ENCODE results near the gene ARFGAP3.
"Not testable (repeated sequence)": the region's sequence is repeated elsewhere in the genome, so short reads cannot be mapped to it uniquely, and the experiment has no call there.

The ARFGAP3 gene

GRCh38 chr22:42768385-42769035 is 88.6 kb downstream of the ARFGAP3 start:
- no peak for DNase-seq (ENCODE audit: low read depth)

GRCh38 chr22:42766860-42767259 is 90.2 kb downstream of the ARFGAP3 start:
- DNase-seq (ENCODE audit: low read depth), result no peak

GRCh38 chr22:42764895-42765363 is 92.1 kb downstream of the ARFGAP3 start:
- no peak for DNase-seq (ENCODE audit: low read depth)

- no peak for DNase-seq (ENCODE audit: low read depth)
Measured at GRCh38 chr22:42763965-42764480, 93.0 kb downstream of the ARFGAP3 start.

GRCh38 chr22:42760806-42761565 is 96.1 kb downstream of the ARFGAP3 start:
- DNase-seq (ENCODE audit: low read depth), result no peak

- DNase-seq (ENCODE audit: low read depth), result no peak
Measured at GRCh38 chr22:42758931-42759629, 98.0 kb downstream of the ARFGAP3 start.

GRCh38 chr22:42755553-42755952 is 101.5 kb downstream of the ARFGAP3 start:
- DNase-seq (ENCODE audit: low read depth), result not testable (repeated sequence)

GRCh38 chr22:42755121-42755520 is 102.0 kb downstream of the ARFGAP3 start:
- DNase-seq (ENCODE audit: low read depth), result not testable (repeated sequence)

- no peak for DNase-seq (ENCODE audit: low read depth)
Measured at GRCh38 chr22:42754658-42755057, 102.4 kb downstream of the ARFGAP3 start.

GRCh38 chr22:42752912-42753311 is 104.2 kb downstream of the ARFGAP3 start:
- no peak for DNase-seq (ENCODE audit: low read depth)

GRCh38 chr22:42752230-42752746 is 104.8 kb downstream of the ARFGAP3 start:
- DNase-seq (ENCODE audit: low read depth), result no peak

GRCh38 chr22:42750421-42750820 is 106.7 kb downstream of the ARFGAP3 start:
- DNase-seq (ENCODE audit: low read depth), result not testable (repeated sequence)

- DNase-seq (ENCODE audit: low read depth), result no peak
Measured at GRCh38 chr22:42747701-42748513, 109.2 kb downstream of the ARFGAP3 start.

All from T-helper 22 cell (primary cell).